Stimulated activated CD8-positive, alpha-beta memory T cell treated with anti-CD3 and anti-CD28 coated beads, Interleukin-15, amount 100 ng/mL, for 4 hours (primary cell): ENCODE results near the gene TEX13D.

Experiments
- DNase-seq, 2 donors: peaks; one replicate each; pipeline ENCODE4 v3.0.0-alpha.2; 2020; ENCODE audit warnings: low read depth in 2 of 2

The TEX13D gene

DNA sequence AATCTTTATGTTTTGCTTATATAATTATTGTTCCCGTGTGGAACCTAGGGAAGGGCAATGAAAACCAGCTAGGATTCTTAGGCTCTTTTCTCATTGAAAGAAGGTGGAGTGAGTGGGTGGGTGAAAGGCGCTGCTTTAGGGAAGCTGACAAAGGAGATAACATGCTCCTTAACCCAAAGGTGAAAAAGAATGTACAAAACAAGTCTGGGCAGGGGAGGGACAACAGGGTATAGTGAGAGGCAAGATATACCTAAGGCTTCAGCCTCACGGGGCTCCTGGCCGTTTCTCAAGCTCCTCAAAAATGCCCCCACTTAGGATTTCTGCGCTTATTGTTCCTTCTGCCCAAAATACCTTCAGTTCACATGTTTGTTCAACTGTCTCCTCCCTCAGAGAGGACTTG, 15.7 kb downstream of the TEX13D start:
- no peak for DNase-seq

DNA sequence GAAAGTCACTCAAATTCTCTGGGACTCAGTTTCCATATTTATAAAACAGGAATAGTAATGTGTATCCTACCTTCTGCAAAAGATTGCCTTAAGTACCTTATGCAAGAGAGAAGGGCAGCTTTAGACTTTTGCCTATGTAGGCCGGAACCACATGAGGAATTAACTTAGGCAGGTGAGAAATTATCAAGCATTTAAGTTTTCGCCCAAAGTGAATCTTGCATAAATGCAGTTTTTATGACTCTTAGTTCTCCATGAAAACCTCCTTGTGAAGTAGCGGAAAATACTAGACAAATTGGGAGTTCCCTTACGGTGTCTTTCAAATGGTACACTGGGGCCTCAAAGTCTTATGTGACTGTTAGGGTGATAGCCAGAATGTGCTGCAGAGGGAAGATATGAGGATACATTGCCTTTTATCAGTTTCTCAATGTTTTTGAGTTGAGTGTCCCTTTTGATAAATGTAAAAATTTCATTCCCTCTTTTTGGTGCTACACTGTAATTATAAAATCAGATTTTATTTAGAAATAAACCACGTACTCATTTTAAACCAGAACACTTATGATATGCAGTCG, 16.5 kb downstream of the TEX13D start:
- DNase-seq, result no peak

DNA sequence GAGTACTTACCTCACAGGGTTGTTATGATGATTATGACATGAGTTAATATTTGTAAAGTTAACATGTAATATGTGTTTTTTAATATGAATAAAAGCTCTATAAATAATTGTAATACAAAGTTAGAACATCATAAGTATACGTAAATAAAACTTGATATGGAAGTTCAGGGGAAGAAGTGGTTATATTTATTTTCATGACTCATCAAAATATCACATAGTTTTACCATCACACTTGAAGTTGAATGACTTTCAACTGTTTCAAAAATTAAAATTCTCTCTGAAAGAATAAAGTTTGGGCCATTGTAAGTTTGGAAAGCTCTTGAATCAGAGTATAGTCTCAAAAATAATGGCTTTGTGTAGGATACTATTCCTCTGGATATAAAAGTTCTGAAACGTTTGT, 22.2 kb downstream of the TEX13D start:
- DNase-seq, result no peak

DNA sequence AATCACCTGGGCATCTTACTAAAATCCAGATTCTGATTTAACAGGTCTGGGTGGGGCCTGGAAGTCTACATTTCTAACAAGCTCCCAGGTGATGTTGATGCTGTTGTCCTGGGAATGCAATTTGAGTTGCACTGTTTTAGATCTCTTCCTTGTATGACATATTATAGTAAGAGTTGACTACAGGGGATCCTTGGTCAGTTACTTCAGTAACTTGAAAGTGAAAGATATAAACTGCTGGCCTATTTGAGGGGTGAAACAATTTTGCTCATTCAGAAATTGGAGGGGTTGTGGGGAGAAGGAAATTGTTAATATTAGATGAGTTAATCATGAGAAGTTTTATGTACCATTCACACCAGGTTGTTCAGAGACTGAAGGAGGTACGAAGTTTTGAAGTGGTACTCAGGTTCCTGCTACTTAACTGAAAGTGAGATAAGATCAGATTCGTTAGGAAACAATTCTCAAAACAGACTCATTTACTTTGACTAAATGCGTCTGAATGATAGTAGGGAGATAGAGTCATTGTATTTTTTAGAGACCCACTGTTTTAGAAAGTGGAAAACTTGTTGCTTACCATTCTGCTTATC, 26.4 kb downstream of the TEX13D start:
- DNase-seq, result no peak

DNA sequence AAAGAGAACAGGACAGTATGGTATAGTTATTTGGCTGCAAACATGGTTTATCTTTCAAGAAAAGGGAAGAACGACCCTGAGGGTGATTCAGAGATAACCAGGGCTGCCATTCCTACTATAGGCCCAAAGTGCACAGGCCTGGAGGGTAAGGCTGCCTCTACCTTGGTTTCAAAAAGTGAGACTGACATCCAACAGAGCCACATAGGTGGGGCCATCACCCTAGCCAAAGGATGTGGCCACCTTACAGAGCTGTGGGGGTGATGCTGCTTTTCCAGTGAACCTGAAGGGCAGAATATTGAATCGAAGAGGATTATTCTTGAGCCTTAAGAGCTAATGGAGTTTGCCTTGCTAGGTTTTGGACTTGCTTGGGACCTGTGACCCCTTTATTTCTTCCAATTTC, 29.6 kb downstream of the TEX13D start:
- no peak for DNase-seq

DNA sequence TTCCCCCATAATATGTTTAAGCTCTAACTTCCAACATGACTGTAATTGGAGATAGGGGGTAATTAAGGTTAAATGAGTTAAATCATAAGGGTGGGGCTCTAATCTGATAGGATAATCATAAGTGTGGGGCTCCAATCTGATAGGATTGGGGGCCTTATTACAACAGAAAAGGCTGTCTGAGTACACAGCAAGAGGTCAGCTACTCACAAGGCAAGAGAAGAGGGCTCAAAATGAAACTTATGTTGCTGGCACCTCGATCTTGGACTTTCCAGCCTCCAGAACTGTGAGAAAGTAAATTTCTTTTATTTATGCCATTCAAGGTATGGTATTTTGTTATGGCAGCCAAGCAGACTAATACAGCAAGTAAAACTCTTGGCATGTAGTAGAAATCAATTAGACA, 30.3 kb downstream of the TEX13D start:
- DNase-seq, result no peak

DNA sequence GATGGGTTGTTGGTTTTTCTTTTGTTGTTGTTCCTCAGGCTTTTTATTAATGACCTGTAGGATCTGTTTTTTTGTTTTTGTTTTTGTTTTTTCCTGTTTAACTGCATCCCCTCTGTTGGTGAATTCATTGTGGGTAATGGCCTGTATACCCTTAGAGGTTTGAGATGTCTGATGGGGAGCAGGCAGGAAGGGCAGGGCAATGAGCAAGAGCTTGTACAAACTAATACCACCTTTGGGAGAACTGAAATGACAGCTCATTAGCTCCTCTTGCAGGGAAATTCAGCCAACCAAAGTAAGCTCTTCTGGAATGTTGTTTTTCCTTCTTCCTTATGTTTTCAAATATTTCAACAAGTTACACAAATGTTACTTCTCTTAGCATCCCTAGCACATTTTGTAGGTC, 37.3 kb downstream of the TEX13D start:
- no peak for DNase-seq

DNA sequence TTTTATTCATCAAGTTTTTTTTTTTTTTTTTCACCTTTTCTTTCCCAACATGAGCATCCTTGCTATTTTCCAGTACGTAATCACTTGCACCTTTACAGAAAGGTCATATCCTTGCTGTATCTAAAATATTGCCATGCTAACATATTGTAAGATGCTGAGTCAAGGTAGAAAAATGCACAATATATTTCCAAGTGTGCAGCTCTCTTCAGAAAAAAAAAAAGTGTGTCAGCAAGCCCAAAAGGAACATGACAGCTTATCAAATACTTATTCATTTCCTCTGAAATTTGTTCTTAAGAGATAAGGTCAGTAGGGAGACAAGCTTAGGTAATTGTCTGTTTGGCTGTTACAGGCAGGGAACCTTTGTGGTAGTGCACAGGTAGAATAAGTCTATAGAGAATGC, 40.9 kb downstream of the TEX13D start:
- DNase-seq, result no peak

- DNase-seq, result no peak
Measured at GRCh38 chrX:124378643-124379042, 46.2 kb downstream of the TEX13D start.

GRCh38 chrX:124383354-124383753, 50.9 kb downstream of the TEX13D start:
- no peak for DNase-seq

DNA sequence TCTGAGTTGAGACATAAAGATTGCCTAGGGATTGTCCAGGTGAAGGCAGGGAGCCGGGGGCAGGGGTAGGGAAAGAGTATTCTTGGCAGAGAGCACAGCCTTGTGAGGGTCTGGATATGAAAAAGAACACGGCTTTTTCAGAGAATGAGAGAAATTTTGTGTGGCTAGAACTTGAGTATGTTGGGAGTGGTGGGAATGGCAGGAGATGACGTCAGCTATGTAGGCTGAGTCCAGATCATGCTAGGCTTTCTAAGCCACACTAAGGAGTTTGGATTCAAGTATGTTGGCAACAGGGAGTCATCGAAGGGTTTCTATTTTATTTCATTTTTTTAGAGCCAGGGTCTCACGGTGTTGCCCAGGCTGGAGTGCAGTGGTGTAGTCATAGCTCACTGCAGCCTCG, 53.9 kb downstream of the TEX13D start:
- no peak for DNase-seq
